Left lung (tissue), 10 donors: Measurements from ENCODE around the gene ZFYVE9. TPM values are rescaled to one million over a fixed set of nuclear protein-coding genes. Genes with fewer than 3 reads are reported as not detected.

Experiments
- ATAC-seq: fragments of 200-7000 bp; cut with Tn5 transposase; one replicate; pipeline ENCODE4 v1.9.1; 2020; ENCODE audit warnings: moderate library complexity
- DNase-seq, 4 donors: peaks; one replicate each; pipeline ENCODE4 v3.0.0-alpha.2; 2013 to 2020
- H3K27ac ChIP-seq, 2 donors: fragments of 200-600 bp; sonication (generic) in 1 of 2; one replicate each; pipeline versions ENCODE4 v1.5.0 to v1.8.0; 2020 to 2021
- H3K27me3 ChIP-seq, 2 donors: fragments of 200-600 bp; sonication (generic) in 1 of 2; one replicate each; pipeline versions ENCODE4 v1.5.0 to v1.8.0; 2020 to 2021
- H3K36me3 ChIP-seq, 2 donors: fragments of 200-600 bp; sonication (generic) in 1 of 2; one replicate each; pipeline versions ENCODE4 v1.5.0 to v1.8.0; 2020 to 2021
- H3K4me1 ChIP-seq, 2 donors: fragments of 200-600 bp; one replicate each; pipeline ENCODE4 v1.8.0; 2021
- H3K4me3 ChIP-seq, 2 donors: fragments of 200-600 bp; sonication (generic) in 1 of 2; one replicate each; pipeline versions ENCODE4 v1.5.0 to v1.8.0; 2020 to 2021; ENCODE audit warnings: mild to moderate bottlenecking in 1 of 2
- H3K9me3 ChIP-seq, 2 donors: fragments of 200-600 bp; sonication (generic) in 1 of 2; one replicate each; pipeline versions ENCODE4 v1.5.0 to v1.8.0; 2020 to 2021
- intact Hi-C, 2 donors: fragments of 100-400 bp; cut with DNase I; formaldehyde crosslinking; loops; one replicate each; pipeline versions ENCODE4 v1.11.2 to v1.14.2; 2022
- polyA plus RNA-seq, 6 donors: library from polyadenylated mRNA; unstranded; fragments of 120-200 nt; gene quantifications; one replicate each; pipeline ENCODE4 v1.2.1, GENCODE V29; 2013; ENCODE audit not compliant: insufficient read length in 6 of 6
- total RNA-seq, 2 donors: library from RNA; stranded (reverse); fragmentation: NEBNext Ultra II Directional; extraction: Animal tissue kit (Norgen Biotek cat#: 25700); gene quantifications; one replicate each; pipeline ENCODE4 v1.2.1, GENCODE V29; 2021
- TF ChIP-seq, protein P1 (sequence below), 2 donors: fragments of 200-600 bp; sonication (generic) in 1 of 2; IDR thresholded peaks; one replicate each; pipeline versions ENCODE4 v1.5.0 to v1.8.0; 2021; ENCODE audit warnings: antibody characterized with exemption in 2 of 2
- donor health status: DM: no; HTN: yes; CAD: no.
- donor health status: DM: no; HTN: no; CAD: no.

Gene ZFYVE9
- total and polyA plus RNA-seq, 8 donors: 15.2 to 38.1 (median 32.8) TPM

DNA sequence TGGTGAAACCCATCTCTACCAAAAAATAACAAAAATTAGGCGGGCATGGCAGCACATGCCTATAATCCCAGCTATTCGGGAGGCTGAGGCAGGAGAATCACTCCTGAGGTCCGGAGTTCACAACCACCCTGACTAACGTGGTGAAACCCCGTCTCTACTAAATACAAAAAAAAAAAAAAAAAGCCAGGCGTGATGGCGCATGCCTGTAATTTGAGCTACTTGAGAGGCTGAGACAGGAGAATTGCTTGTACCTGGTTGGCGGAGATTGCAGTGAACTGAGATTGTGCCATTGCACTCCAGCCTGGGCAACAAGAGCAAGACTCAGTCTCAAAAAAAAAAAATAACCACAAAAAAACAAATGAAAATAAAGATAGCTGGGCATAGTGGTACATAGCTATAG lies 181.8 kb downstream of the ZFYVE9 start:
- Histone ChIP-seq H3K27ac (no peak overlapping the region), H3K36me3 (no peaks in the 10 kb centered on the region), H3K4me3 (no peak overlapping the region), H3K9me3 (no peaks in the 10 kb centered on the region), H3K27me3 (no peaks in the 10 kb centered on the region), H3K4me1 (no peaks in the 10 kb centered on the region)
- no peak for ATAC-seq
- TF ChIP-seq, protein P1, sequence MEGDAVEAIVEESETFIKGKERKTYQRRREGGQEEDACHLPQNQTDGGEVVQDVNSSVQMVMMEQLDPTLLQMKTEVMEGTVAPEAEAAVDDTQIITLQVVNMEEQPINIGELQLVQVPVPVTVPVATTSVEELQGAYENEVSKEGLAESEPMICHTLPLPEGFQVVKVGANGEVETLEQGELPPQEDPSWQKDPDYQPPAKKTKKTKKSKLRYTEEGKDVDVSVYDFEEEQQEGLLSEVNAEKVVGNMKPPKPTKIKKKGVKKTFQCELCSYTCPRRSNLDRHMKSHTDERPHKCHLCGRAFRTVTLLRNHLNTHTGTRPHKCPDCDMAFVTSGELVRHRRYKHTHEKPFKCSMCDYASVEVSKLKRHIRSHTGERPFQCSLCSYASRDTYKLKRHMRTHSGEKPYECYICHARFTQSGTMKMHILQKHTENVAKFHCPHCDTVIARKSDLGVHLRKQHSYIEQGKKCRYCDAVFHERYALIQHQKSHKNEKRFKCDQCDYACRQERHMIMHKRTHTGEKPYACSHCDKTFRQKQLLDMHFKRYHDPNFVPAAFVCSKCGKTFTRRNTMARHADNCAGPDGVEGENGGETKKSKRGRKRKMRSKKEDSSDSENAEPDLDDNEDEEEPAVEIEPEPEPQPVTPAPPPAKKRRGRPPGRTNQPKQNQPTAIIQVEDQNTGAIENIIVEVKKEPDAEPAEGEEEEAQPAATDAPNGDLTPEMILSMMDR (IDR thresholded peaks at IDR 0.05): no peak
- intact Hi-C loops: no loop called here
- DNase-seq: peak in 1 of 4 donors; percentile 2

DNA sequence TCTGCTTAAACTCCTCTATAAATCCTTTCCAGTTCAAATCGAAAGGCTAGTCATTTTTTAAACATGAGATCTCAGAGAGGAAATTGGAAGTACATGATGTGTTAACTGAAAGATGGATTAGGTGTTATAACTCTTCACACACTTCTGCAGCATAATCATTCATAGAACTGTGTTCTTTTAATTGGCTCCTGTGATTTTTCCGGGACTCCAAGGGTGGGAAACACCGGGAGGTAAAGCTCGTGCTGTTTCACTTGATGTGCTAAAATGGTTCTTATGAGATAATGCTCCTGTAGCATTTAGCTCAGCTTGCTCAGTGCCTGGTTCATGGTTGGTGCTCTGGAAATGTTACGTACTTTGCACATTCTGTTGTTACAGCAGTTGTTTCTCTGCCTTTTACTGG lies 183.9 kb downstream of the ZFYVE9 start:
- Histone ChIP-seq H3K36me3 (no peaks in the 10 kb centered on the region), H3K4me3 (no peak overlapping the region), H3K27me3 (no peaks in the 10 kb centered on the region), H3K4me1 (no peaks in the 10 kb centered on the region), H3K9me3 (no peaks in the 10 kb centered on the region), H3K27ac (no peak overlapping the region)
- no peak for ATAC-seq
- no peak for DNase-seq
- intact Hi-C loops: no loop called here
- TF ChIP-seq, protein P1 (IDR thresholded peaks at IDR 0.05): no peak

- ATAC-seq: no peak
- Histone ChIP-seq H3K27me3 (no peaks in the 10 kb centered on the region), H3K9me3 (no peaks in the 10 kb centered on the region), H3K36me3 (no peaks in the 10 kb centered on the region), H3K27ac (no peak overlapping the region), H3K4me3 (no peak overlapping the region), H3K4me1 (no peaks in the 10 kb centered on the region)
- no peak for DNase-seq
- TF ChIP-seq, protein P1 (IDR thresholded peaks at IDR 0.05): no peak
- intact Hi-C loops: no loop called here
These were observed 186.7 kb downstream of the ZFYVE9 start for GRCh38 chr1:52328615-52329014.

GRCh38 chr1:52332411-52332810 lies 190.5 kb downstream of the ZFYVE9 start:
- no peak for ATAC-seq
- no peak overlapping the region for H3K27ac ChIP-seq
- H3K36me3 ChIP-seq: peaks cover 0 to 3% of the 10 kb centered on the region in 2 donors
- H3K4me1 ChIP-seq: no peaks in the 10 kb centered on the region
- no peak overlapping the region for H3K4me3 ChIP-seq
- TF ChIP-seq, protein P1 (IDR thresholded peaks at IDR 0.05): no peak
- no peaks in the 10 kb centered on the region for H3K9me3 ChIP-seq
- H3K27me3 ChIP-seq: no peaks in the 10 kb centered on the region
- intact Hi-C loops: no loop called here
- DNase-seq: no peak

DNA sequence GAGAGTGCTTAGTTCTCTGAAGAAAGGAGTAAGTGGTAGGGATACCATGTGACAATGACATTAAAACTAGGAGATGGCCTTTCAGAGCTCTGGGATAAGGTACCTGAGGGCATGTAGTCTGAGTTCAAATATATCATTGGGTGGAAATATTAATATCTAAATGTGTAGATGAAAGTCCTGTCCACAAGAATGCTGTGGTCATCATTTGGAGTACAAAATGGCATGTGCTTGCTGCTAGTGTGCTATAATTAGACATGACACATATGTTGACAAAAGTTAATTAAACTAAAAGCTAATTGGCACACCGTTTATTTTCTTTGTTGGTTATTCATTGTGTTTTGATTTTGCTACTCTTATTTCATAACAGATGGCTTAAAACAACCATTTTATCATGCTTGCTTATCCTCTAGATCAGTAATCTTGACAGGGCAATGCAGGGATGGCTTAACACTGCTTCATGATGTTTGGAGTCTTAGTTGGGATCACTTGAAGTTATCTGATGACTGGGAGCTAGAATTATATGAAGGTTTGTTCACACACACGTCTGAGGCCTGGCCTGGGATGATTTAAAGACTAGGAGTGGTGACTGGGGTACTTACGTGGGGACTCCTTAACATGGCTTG lies 193.1 kb downstream of the ZFYVE9 start:
- no peaks in the 10 kb centered on the region for H3K4me1 ChIP-seq
- TF ChIP-seq, protein P1 (IDR thresholded peaks at IDR 0.05): no peak
- ATAC-seq: no peak

More for the DNA sequence above, 193.1 kb downstream of the ZFYVE9 start:
- intact Hi-C loops: no loop called here
- H3K27me3 ChIP-seq: no peaks in the 10 kb centered on the region
- no peak for DNase-seq
- no peak overlapping the region for H3K27ac ChIP-seq
- H3K4me3 ChIP-seq: no peak overlapping the region
- no peaks in the 10 kb centered on the region for H3K9me3 ChIP-seq
- peaks cover 0 to 3% of the 10 kb centered on the region in 2 donors for H3K36me3 ChIP-seq
